NCI-H2196 treated with DMSO at 0.1 percent for 48 hours (cell line): ENCODE measurements around the gene PRKCA.

Experiments used
- DNase-seq: peaks from one replicate; lab custom pipeline; 2025; ENCODE audit not compliant: unreplicated experiment; lab: John Stamatoyannopoulos, UW

PRKCA gene

GRCh38 chr17:66783656-66784381 is 481.4 kb downstream of the PRKCA start:
- DNase-seq = no peak

DNA sequence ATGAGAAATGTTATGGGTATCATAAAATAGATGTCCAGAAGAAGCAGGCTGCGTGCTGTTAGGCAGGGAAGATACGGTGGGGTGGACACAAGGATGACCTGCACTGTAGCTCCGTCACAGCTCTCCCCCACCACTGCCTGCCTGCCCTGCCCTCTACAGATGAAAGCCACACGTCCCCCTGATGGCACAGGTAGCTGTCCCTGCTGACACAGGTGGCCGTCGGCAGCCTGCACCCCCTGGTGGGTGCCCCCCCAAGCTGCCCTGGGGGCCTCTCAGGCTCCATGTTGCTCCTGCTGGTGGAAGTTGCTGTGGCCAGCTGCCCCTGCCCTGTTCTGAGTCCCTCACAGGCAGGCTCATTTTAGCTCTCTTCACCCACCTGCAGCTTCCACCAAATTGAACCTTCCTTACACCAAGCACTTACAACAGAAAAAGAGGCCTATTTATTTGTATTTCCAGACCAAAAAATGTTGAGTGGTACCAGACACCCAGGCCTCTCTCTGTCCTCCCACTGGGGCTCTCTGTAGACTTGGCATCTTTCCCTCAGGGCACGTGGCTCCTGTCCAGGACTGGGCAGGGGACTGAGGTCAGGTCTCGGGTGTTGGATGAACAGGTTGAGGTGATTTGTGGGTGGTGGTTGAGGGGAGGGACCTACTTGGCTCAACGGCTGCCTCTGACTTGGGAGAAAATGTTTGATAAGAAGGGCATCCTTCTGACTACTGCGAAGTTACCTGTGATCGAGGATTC is 482.4 kb downstream of the PRKCA start:
- DNase-seq = no peak

DNA sequence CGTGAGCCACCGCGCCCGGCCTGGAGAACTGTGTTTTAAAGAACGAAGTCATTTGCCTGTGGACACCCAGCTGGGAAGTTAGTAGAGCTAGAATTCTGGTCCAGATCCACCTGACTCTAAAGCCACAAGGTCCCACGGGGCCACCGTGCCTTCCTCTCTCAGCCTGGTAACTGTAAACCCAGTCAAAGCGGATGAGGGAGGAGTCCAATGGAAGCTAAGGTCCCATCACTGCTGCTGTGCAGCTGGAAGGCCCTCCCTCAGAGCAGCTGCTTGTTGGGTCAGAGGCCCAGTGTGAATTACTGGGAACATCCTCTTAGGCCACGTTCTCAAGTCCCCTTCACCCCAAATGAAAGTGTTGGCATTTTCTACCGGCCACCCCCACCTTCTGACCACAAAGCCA is 483.7 kb downstream of the PRKCA start:
- no peak for DNase-seq

- no peak for DNase-seq
Measured at GRCh38 chr17:66787914-66788313, 485.5 kb downstream of the PRKCA start.

DNA sequence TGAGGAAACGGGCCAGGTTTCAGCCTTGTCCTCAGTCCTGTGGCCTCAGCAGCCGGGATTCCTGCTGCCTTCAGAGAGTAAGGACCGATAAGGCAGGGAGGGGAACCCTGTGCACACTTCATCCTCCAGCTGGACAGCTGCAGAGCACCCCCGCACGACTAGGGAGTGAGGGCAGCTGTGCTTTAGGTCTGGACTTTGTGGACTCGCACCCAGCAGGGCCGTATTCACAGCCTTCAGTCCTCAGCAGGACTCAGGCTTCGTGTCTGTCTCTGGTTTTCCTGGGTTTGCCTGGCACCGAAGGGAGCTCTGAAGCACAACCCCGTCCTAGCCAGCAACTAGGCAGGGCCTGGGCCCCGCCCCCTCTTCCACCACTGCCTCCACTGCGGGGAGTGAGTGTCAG is 486.7 kb downstream of the PRKCA start:
- DNase-seq = no peak

GRCh38 chr17:66789961-66790437 is 487.6 kb downstream of the PRKCA start:
- no peak for DNase-seq

- DNase-seq = no peak
Measured at GRCh38 chr17:66790501-66791061, 488.2 kb downstream of the PRKCA start.

GRCh38 chr17:66791347-66791746 is 488.9 kb downstream of the PRKCA start:
- no peak for DNase-seq

GRCh38 chr17:66793814-66794213 is 491.4 kb downstream of the PRKCA start:
- no peak for DNase-seq

- no peak for DNase-seq
Measured at GRCh38 chr17:66795486-66795885, 493.1 kb downstream of the PRKCA start.

DNA sequence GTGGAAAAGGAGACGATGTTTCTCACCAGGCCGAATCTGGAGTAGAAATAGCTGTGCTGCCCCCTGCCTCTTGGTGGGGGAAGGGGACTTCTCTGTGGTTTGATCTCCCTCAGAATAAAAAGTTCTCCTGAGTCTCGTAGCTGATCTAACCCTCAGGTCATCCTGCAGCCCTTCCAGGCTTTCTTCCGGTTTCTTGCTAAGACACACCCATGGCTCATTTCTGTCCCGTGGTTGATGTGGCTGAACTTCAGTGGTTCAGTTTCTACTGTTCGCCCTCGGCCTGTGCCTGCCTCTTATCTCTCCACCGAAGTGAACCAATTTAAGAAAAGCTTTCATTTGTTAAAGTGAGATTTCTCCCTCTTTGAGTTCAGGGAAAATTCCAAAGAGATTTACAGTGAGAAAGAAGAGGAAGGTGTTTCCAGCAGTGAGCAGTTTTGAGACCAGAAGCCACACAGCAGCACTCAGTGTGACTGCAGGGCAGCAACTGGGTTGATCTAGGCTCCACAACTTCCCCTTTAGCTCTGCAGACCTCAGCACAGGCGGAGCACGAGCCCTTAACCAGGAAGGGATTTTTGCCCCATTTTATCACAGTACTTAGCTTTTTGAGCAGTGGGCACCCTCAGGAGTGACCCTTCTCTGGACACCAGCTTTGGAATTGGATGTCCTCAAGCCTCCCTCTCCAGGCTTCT is 497.6 kb downstream of the PRKCA start:
- no peak for DNase-seq

- DNase-seq = no peak
Measured at GRCh38 chr17:66803474-66803951, 501.1 kb downstream of the PRKCA start.

DNA sequence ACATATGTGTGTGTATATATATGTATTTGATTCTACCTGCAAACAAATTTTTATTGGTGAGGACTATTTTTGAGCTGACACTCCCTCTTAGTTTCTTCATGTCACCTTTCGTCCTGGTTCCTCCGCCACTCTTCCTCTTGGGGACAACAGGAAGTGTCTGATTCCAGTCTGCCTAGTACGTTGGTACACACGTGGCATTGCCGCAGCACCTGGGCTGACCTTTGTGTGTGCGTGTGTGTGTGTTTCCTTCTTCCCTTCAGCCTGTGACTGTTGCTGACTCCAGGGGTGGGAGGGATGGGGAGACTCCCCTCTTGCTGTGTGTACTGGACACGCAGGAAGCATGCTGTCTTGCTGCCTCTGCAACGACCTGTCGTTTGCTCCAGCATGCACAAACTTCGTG is 503.2 kb downstream of the PRKCA start:
- no peak for DNase-seq

DNA sequence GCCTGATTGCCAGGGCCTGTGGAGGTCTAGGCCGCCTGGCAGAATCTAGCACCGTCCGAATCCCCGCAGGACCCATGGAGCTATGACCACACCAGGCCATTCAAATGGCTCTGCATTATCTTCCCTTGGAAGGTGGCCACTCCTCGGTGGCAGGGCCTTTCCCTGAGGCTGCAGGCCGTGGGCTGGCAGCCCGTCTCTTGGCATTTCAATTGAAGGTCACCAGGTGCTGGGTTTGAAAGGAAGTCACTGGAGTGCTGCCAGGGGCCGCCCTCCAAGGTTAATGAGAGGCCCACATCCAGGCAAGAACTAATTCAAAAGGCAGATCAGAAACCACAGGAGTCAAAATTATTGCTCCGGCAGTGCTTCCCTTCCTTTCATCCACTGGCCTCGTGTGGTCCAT is 504.8 kb downstream of the PRKCA start:
- peak; percentile 31 for DNase-seq

DNA sequence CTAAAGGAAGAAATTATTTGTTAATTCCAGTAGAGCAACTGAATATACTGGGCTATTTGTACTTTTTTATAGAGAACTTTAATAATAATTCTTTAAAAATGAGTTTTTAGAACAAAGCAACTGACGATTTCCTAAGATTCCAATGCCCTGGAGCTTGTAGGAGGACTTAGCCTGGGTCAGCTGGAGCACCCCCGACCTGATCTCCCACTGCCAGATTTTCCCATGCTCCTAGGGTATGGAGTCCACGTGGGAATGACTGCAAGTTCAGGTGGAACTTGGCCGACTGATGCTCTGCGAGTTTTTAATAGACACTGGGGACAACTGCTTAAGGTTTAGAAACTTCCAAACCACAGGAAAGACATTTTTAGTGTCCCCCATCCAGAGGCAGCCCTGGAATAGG is 507.0 kb downstream of the PRKCA start:
- no peak for DNase-seq

DNA sequence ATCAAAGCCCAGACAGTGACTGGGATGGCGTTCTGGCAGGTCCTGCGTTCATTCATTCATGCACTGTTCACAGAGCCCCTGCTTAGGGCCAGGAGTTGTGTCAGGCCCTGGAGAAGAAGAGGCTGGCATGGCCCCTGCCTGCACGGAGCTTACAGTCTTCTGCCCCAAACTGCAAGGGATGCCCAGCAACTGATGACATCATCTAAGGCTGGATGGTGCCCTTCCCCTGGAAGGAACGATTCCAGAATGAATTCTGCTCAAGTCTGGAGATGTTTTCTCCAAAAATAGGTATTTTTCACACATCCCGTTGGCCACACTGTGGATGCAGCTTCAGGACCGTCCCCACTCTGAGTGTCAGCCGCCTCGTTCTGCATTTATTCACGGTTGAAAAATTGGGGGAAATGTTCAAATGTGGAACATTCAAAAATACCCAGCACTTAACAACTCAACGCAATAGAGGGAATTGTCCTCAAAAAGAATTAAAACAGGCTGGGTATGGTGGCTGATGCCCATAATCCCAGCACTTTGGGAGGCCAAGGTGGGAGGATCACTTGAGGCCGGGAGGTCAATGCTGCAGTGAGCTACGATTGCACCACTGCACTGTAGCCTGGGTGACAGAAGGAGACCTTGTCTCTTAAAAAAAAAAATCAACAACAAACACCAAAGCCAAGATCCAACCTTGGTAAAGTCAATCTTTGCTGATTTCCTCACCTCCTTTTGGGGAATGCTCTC is 508.7 kb downstream of the PRKCA start:
- no peak for DNase-seq

DNA sequence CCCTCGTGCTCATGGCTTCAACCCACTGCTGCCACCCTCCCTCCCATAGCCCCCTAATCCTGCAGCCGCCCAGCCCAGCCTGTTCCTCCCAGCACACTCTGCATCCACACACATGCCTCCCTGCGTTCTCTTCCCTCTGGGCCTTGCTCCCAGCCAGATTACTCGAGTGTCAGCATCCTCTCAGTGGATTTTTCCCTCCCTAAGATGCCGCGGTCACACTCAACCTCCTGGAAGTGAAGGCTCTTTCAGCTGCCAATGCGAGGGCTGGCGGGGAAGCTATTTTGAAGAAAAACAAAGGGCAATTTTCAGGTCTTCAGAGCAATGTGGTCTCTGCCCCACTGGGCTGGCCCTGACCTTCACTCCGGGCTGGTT is 509.3 kb downstream of the PRKCA start:
- DNase-seq = no peak

- DNase-seq = no peak
Measured at GRCh38 chr17:66812571-66812970, 510.2 kb downstream of the PRKCA start.

- DNase-seq = no peak
Measured at GRCh38 chr17:66813296-66813695, 510.9 kb downstream of the PRKCA start.

DNA sequence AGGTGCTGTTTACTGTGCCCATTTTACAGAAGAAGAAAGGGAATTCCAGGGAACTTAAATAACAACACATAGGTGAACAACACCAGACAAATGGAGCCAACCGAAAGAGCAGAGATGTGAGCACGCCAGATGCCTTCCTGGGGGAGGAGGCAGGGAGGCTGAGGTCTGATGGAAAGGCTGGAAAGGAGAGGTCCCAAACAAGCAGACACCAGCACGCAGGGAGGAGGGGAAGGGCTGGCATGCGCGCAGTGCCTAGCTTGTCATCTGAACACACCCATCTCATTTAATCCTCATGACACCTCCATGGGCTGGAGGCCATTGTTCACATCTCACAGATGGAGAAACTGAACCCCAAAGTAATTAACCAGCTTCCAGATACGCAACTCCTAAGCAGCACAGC is 511.6 kb downstream of the PRKCA start:
- no peak for DNase-seq

DNA sequence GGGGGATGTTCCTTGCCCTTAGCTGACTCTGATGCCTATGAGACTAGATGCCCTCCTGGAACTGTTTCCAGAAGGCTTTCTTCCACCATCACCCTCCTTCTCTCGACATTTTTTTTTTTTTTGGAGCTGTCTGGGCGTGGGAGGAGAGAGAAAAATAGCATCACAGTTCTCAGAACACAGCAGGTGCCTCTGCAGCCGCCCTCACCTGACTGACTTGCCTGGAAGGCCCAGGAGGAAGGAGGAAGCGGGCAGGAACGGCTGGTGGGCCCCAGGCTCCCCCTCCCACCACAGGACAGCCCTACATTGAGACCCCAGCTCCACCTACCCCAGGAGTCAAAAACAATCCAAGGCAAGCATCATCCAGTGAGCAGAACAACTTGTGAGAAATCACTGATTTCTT is 512.2 kb downstream of the PRKCA start:
- no peak for DNase-seq
